ENCODE measurements around the gene CEP63.

CEP63 gene

GRCh38 chr3:134517791-134518190 is 31.9 kb downstream of the CEP63 start:
- no peaks in the 10 kb centered on the region for H3K27me3 ChIP-seq (ENCODE audit: low read depth, low read length)
- no peaks in the 10 kb centered on the region for H3K4me1 ChIP-seq (ENCODE audit: low read length)
- peaks cover 10% of the 10 kb centered on the region for H3K36me3 ChIP-seq (replicated peaks; ENCODE audit: low read depth, low read length)
- H3K79me2 ChIP-seq (ENCODE audit: low read length): no peaks in the 10 kb centered on the region; the same call in none of the 2 replicates
- TF ChIP-seq EZH2phosphoT487 (IDR thresholded peaks at IDR 0.05; ENCODE audit: low read depth) (no peak), CTCF (IDR thresholded peaks at IDR 0.05; ENCODE audit: low read depth, low read length) (no peak)
- 0 out of 2 replicates have a peak, but pooled peaks cover 3% of the 10 kb centered on the region for H3K9me3 ChIP-seq (ENCODE audit: insufficient read depth, low read length)
- H2AFZ ChIP-seq (ENCODE audit: low read depth, low read length): no peak overlapping the region
- H3K4me3 ChIP-seq (ENCODE audit: low read length): no peak overlapping the region
- no peak overlapping the region for H3K4me2 ChIP-seq (ENCODE audit: low read length)
- H3K27ac ChIP-seq (ENCODE audit: low read length): no peak overlapping the region
- H4K20me1 ChIP-seq (ENCODE audit: insufficient read depth, low read length): no peaks in the 10 kb centered on the region
- H3K9ac ChIP-seq (ENCODE audit: low read length): no peak overlapping the region

GRCh38 chr3:134522541-134522940 is 36.7 kb downstream of the CEP63 start:
- no peak overlapping the region for H3K4me2 ChIP-seq (ENCODE audit: low read length)
- peaks cover 9% of the 10 kb centered on the region for H3K36me3 ChIP-seq (replicated peaks; ENCODE audit: low read depth, low read length)
- H2AFZ ChIP-seq (ENCODE audit: low read depth, low read length): no peak overlapping the region
- no peak overlapping the region for H3K9ac ChIP-seq (ENCODE audit: low read length)
- no peaks in the 10 kb centered on the region for H4K20me1 ChIP-seq (ENCODE audit: insufficient read depth, low read length)
- no peak for TF ChIP-seq CTCF (IDR thresholded peaks at IDR 0.05; ENCODE audit: low read depth, low read length)
- TF ChIP-seq EZH2phosphoT487 (IDR thresholded peaks at IDR 0.05; ENCODE audit: low read depth): no peak
- H3K27ac ChIP-seq (ENCODE audit: low read length): no peak overlapping the region
- no peak overlapping the region for H3K4me3 ChIP-seq (ENCODE audit: low read length)
- no peaks in the 10 kb centered on the region for H3K4me1 ChIP-seq (ENCODE audit: low read length)
- peaks cover 12% of the 10 kb centered on the region; the same call in 1 of the 2 replicates for H3K9me3 ChIP-seq (ENCODE audit: insufficient read depth, low read length)
- H3K79me2 ChIP-seq (ENCODE audit: low read length): peaks cover 15% of the 10 kb centered on the region
- H3K27me3 ChIP-seq (ENCODE audit: low read depth, low read length): no peaks in the 10 kb centered on the region

GRCh38 chr3:134525293-134525692 is 39.4 kb downstream of the CEP63 start:
- Histone ChIP-seq H3K9ac (ENCODE audit: low read length) (no peak overlapping the region), H3K27me3 (ENCODE audit: low read depth, low read length) (no peaks in the 10 kb centered on the region), H3K27ac (ENCODE audit: low read length) (no peak overlapping the region), H4K20me1 (ENCODE audit: insufficient read depth, low read length) (no peaks in the 10 kb centered on the region), H3K9me3 (ENCODE audit: insufficient read depth, low read length) (peaks cover 9% of the 10 kb centered on the region; the same call in 1 of the 2 replicates), H3K4me3 (ENCODE audit: low read length) (no peak overlapping the region), H3K4me2 (ENCODE audit: low read length) (no peak overlapping the region), H3K36me3 (replicated peaks; ENCODE audit: low read depth, low read length) (peaks cover 9% of the 10 kb centered on the region), H3K4me1 (ENCODE audit: low read length) (no peaks in the 10 kb centered on the region), H2AFZ (ENCODE audit: low read depth, low read length) (no peak overlapping the region), H3K79me2 (ENCODE audit: low read length) (peaks cover 19% of the 10 kb centered on the region)
- TF ChIP-seq EZH2phosphoT487 (IDR thresholded peaks at IDR 0.05; ENCODE audit: low read depth) (no peak), CTCF (IDR thresholded peaks at IDR 0.05; ENCODE audit: low read depth, low read length) (no peak)

- no peak overlapping the region for H3K4me3 ChIP-seq (ENCODE audit: low read length)
- H3K4me1 ChIP-seq (ENCODE audit: low read length): no peaks in the 10 kb centered on the region
- H3K79me2 ChIP-seq (ENCODE audit: low read length): peaks cover 19% of the 10 kb centered on the region
- TF ChIP-seq EZH2phosphoT487 (IDR thresholded peaks at IDR 0.05; ENCODE audit: low read depth) (no peak), CTCF (IDR thresholded peaks at IDR 0.05; ENCODE audit: low read depth, low read length) (no peak)
- no peak overlapping the region for H3K4me2 ChIP-seq (ENCODE audit: low read length)
- no peaks in the 10 kb centered on the region for H4K20me1 ChIP-seq (ENCODE audit: insufficient read depth, low read length)
- no peak overlapping the region for H2AFZ ChIP-seq (ENCODE audit: low read depth, low read length)
- H3K9ac ChIP-seq (ENCODE audit: low read length): no peak overlapping the region
- H3K9me3 ChIP-seq (ENCODE audit: insufficient read depth, low read length): peaks cover 9% of the 10 kb centered on the region; the same call in 1 of the 2 replicates
- H3K36me3 ChIP-seq (replicated peaks; ENCODE audit: low read depth, low read length): peaks cover 9% of the 10 kb centered on the region
- H3K27ac ChIP-seq (ENCODE audit: low read length): no peak overlapping the region
- no peaks in the 10 kb centered on the region for H3K27me3 ChIP-seq (ENCODE audit: low read depth, low read length)
Observed at GRCh38 chr3:134526319-134526718, 40.5 kb downstream of the CEP63 start.

Measured in OCI-LY3 (cell line).